ENCODE measurements around the gene PPP1R1A. TPM values are rescaled to one million over a fixed set of nuclear protein-coding genes. Genes with fewer than 3 reads are reported as not detected.

Gene PPP1R1A
- total RNA-seq, 1 donor from 2014 or later = 0.76 TPM

GRCh38 chr12:54569995-54570528, 18.4 kb downstream of the PPP1R1A start:
- no peak overlapping the region for H3K4me3 Mint-ChIP-seq
- no peaks in the 10 kb centered on the region for H3K36me3 Mint-ChIP-seq
- TF ChIP-seq, protein P1, sequence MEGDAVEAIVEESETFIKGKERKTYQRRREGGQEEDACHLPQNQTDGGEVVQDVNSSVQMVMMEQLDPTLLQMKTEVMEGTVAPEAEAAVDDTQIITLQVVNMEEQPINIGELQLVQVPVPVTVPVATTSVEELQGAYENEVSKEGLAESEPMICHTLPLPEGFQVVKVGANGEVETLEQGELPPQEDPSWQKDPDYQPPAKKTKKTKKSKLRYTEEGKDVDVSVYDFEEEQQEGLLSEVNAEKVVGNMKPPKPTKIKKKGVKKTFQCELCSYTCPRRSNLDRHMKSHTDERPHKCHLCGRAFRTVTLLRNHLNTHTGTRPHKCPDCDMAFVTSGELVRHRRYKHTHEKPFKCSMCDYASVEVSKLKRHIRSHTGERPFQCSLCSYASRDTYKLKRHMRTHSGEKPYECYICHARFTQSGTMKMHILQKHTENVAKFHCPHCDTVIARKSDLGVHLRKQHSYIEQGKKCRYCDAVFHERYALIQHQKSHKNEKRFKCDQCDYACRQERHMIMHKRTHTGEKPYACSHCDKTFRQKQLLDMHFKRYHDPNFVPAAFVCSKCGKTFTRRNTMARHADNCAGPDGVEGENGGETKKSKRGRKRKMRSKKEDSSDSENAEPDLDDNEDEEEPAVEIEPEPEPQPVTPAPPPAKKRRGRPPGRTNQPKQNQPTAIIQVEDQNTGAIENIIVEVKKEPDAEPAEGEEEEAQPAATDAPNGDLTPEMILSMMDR (IDR thresholded peaks at IDR 0.05; ENCODE audit: unreplicated experiment) = no peak
- H3K27me3 Mint-ChIP-seq (ENCODE audit: low read depth) = peaks cover 65% of the 10 kb centered on the region
- no peaks in the 10 kb centered on the region for H3K4me1 Mint-ChIP-seq
- H3K27ac Mint-ChIP-seq = no peak overlapping the region
- DNase-seq (ENCODE audit: low spot score in 2 of 2, unreplicated experiment in 2 of 2) = no peak
- no peaks in the 10 kb centered on the region for H3K9me3 Mint-ChIP-seq

GRCh38 chr12:54569072-54569471, 19.4 kb downstream of the PPP1R1A start:
- H3K27ac Mint-ChIP-seq = no peak overlapping the region
- DNase-seq (ENCODE audit: low spot score in 2 of 2, unreplicated experiment in 2 of 2) = no peak
- peaks cover 72% of the 10 kb centered on the region for H3K27me3 Mint-ChIP-seq (ENCODE audit: low read depth)
- TF ChIP-seq, protein P1 (IDR thresholded peaks at IDR 0.05; ENCODE audit: unreplicated experiment) = no peak
- H3K4me3 Mint-ChIP-seq = no peak overlapping the region
- H3K4me1 Mint-ChIP-seq = no peaks in the 10 kb centered on the region
- no peaks in the 10 kb centered on the region for H3K9me3 Mint-ChIP-seq
- no peaks in the 10 kb centered on the region for H3K36me3 Mint-ChIP-seq

DNA sequence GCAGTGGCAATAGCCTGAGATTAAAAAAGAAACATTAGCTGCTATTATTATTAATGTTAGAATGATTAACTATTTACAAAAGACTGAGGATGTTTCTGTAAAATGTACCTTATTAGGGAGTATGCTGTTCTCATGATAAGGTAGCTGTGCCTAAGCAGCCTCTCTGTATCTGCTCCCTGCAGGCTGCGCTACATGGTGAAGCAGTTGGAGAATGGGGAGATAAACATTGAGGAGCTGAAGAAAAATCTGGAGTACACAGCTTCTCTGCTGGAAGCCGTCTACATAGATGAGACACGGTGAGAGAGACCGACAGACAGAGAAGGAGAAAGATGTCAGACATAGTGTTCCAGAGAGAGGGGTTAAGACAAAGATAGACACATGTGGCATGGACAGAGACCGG, 21.7 kb downstream of the PPP1R1A start:
- TF ChIP-seq, protein P1 (IDR thresholded peaks at IDR 0.05; ENCODE audit: unreplicated experiment) = no peak
- Mint-ChIP-seq H3K36me3 (no peaks in the 10 kb centered on the region), H3K4me3 (no peak overlapping the region), H3K9me3 (no peaks in the 10 kb centered on the region), H3K27ac (no peak overlapping the region), H3K27me3 (ENCODE audit: low read depth) (peaks cover 77% of the 10 kb centered on the region), H3K4me1 (no peaks in the 10 kb centered on the region)
- no peak for DNase-seq (ENCODE audit: low spot score in 2 of 2, unreplicated experiment in 2 of 2)

DNA sequence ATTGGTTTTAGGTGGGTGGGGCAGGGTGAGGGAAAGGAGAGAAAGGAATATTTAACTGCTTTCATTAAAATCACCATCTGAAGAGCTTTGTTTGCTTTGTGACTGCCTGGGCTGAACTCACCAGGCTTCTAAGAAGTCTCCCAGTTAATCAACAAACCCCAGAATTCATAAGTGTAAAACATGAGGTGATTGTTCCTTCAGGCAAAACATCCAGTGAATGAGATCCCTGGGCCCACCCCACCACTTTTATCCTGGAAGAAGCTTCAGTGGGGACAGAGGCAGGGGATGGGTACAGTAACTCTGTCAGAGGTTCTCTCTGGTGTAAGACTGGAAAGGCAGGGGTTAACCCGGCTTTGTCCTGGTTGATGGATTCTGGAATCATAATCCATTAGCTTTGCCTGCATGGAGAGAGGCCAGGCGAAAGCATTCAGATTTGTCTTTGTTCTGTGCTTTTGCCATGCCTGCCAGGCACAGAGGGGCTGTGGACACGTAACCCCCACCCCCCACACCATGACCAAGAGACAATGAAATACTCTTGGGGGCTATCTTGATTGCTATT, 22.4 kb downstream of the PPP1R1A start:
- H3K27ac Mint-ChIP-seq = no peak overlapping the region
- DNase-seq (ENCODE audit: low spot score in 2 of 2, unreplicated experiment in 2 of 2) = no peak
- H3K27me3 Mint-ChIP-seq (ENCODE audit: low read depth) = peaks cover 81% of the 10 kb centered on the region
- no peaks in the 10 kb centered on the region for H3K36me3 Mint-ChIP-seq
- no peaks in the 10 kb centered on the region for H3K4me1 Mint-ChIP-seq
- H3K4me3 Mint-ChIP-seq = no peak overlapping the region
- TF ChIP-seq, protein P1 (IDR thresholded peaks at IDR 0.05; ENCODE audit: unreplicated experiment) = no peak
- no peaks in the 10 kb centered on the region for H3K9me3 Mint-ChIP-seq

- Mint-ChIP-seq H3K36me3 (no peaks in the 10 kb centered on the region), H3K9me3 (no peaks in the 10 kb centered on the region), H3K27me3 (ENCODE audit: low read depth) (peaks cover 82% of the 10 kb centered on the region), H3K4me3 (no peak overlapping the region), H3K27ac (no peak overlapping the region), H3K4me1 (no peaks in the 10 kb centered on the region)
- TF ChIP-seq, protein P1 (IDR thresholded peaks at IDR 0.05; ENCODE audit: unreplicated experiment) = no peak
- no peak for DNase-seq (ENCODE audit: low spot score in 2 of 2, unreplicated experiment in 2 of 2)
These were observed 23.0 kb downstream of the PPP1R1A start for GRCh38 chr12:54565310-54565985.
